GM18517 (cell line): ENCODE results near the gene FBH1.
"Not testable (repeated sequence)": the region's sequence is repeated elsewhere in the genome, so short reads cannot be mapped to it uniquely, and the experiment has no call there.

ENCODE experiments used
- ATAC-seq: cut with Tn5 transposase; IDR thresholded peaks from one replicate; pipeline ENCODE4 v1.9.1; 2021; ENCODE audit warnings: mild to moderate bottlenecking, moderate library complexity; ENCODE audit not compliant: unreplicated experiment

Gene FBH1

DNA sequence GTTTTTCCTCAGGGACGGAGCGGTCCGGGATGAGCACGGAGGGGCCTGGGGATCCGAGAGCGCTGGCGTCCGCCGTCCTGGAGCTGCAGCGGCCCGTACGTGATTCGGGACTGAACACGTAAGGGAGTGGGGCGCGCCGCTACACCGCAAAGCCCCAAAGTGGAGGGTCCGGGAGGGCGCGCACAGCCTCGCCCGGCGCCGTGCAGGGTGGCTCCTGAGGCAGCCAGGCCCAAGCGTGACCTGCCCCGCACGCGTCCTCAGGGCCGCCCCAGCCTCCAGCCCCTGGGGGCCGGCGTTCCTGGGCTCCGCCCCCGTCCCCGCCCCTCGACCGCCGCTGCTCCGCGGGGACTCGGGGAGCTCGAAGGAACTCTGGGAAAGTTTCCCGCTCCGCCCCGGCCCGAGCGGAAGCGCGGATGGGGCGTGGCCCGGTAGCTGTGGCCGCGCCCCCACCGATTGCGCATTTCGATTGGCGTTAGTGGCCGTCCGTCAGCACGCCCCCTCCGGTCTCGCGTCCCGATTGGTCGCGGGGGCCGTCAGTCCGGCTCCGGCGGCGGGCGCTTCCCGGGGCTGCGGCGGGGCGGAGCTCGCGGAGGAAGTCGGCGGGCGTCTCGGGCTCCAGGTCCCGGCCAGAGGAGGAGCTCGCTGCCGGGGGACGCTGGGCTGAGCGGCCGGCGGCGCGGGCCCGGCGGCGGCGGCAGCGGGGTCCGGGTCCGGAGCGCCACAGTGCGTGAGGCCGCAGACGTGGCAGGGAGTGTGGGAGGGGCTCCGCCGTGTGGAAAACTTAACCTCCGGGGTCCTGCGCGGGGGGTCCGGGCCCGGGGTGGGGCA is at the start of gene FBH1, which contains the start of gene ANKRD16:
FBH1 (plus strand) TSS at position 620 of the 828 bp plus-strand sequence; CDS start at position 723, 103 bp downstream.
ANKRD16 (minus strand) TSS at position 270 of the 828 bp plus-strand sequence. CDS start 539 bp downstream, outside the sequence.
- ATAC-seq = peak; percentile 83

DNA sequence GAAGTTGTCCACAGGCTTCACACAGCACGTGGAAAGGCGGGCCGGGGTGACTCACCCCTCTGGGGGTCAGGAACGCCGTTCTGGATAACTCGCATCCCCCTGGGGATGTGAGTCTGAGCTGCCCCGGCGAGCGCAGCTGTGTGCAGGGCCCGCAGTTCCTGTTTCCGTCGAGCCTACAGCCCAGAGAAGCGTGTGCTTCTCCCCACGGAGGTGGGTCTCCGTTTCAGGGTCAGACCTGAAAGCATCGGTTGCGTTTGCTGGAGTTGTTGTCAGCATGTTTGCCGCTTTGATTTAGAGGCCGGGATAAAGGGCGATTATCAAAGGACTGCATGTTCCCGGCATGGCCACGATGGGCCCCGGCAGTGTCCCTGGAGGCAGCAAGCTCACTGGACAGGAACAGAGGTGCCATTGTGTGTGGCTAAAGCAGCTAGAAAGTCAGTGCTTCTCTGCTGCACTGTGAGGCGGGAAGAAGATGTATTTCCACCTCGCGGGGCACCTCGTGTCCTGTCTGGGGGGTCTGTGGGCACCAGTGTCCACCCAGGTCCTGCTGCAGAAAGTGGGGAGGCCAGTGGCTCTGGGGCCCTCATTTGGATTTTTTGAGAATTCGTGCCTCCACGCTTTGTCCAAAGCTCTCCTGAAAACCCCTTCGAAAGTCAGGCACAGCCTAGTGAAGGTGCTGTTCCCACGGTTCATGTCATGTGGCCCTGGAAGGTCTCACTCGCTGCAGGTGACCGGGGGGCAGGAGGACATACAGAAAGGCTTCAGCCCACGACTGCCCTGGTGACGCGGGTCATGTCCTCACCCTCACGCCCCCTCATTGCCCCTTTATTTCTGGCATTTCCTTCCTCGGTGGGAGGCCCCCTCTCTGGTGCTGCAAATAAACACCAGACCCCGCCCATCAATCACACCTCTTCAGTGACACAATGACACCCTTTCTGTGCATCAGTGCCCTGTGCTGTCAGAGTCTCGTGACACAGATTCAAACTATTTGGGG is 49.4 kb upstream of the FBH1 start:
- ATAC-seq = peak; percentile 61

DNA sequence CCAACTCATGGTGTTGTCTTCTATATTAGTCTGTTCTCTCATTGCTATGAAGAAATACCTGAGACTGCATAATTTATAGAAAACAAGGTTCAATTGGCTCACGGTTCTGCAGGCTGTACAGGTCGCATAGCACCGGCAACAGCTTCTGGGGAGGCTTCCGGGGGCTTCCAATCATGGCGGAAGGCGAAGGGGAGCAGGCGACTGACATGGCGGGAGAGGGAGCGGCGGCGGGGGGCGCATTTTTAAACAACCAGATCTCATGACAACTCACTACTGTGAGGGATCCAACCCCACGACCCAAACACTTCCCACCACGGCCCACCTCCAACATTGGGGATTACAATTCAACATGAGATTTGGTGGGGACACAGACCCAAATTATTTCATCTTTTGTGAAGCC is 48.1 kb upstream of the FBH1 start:
- no peak for ATAC-seq

DNA sequence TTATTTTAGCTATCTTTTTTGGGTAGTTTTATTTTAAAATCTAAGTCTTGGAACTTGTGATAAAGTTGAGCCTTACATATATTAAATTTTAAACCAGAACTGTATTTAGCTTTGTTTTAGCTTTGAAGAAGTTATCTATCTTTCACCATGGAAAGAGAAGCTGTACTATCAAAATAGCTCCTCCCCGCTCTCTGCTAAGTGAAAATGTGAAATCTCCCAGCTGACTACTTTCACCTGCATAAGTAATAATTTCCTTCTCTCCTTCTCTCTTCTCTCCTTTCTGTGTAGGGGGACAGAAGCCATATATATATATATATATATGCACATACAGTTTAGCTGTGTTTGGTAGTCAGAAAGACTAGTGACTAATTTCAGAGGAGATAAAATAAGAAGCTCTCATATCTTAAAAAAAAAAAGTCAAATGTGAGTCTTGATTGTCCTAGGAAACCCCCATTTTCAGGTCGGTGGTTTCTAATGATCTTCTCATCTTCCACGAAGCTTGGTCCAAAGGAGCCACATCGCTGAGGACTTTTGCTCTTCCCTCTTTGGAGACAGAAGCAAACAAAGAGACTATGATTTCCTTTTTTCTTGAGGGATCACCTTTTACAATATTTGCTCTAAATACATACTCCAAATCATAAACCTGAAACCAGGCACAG is 46.2 kb upstream of the FBH1 start:
- no peak for ATAC-seq

DNA sequence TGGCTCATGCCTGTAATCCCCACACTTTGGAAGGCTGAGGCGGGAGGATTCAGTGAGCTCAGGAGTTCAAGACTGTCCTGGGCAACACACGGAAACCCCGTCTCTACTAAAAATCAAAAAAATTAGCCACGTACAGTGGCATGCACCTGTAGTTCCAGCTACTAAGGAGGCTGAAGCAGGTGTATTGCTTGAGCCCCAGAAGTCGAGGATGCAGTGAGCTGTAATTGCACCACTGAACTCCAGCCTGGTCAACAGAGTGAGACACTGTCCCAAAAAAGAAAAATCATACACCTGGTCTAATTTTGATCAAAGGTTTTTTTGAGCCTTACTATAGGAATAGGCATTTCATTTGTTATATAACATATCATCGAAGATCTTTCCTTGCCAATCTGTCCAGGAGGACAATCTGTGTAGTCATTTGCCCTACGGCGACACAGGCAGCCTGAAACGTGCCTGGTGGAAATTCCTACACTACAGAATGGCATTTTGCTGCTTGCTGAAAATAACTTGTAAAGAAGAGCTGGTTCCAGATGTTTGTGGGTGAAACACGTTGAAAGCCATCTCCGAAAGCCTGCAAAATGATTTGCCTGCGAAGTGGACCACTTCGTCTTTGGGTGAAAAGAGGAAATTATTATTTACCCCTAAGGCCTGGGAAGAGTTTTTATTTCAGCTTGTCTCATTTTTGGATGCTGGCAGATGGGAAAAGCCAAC is 45.5 kb upstream of the FBH1 start:
- ATAC-seq = no peak

DNA sequence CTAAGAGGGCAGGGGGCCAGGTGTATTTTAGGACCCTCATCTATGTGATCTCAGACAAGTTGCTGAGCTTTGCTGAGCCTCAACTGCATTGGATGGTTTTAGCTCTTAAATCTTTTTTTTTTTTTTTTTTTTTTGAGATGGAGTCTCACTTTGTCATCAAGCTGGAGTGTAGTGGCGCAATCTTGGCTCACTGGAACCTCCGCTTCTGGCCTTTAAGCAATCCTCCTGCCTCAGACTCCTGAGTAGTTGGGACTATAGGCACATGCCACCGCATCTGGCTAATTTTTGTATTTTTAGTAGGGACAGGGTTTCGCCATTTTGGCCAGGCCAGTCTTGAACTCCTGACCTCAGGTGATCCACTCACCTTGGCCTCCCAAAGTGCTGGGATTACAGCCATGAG is 43.4 kb upstream of the FBH1 start:
- not testable (repeated sequence) for ATAC-seq

DNA sequence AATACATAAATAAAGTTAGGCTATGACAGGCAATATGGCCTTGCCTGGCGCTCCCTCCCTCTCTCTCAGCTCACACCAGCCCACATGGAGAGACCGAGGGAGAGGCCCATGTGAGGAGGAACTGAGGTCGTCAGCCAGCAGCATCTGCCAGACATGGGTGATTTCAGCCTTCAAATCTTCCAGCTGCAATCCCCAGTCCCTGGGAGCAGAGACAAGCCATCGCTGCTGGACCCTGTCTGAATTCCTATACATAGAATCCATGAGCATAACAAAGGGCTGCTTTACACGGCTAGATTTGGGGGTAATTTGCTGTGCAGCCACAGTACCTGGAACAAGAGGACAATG is 35.9 kb upstream of the FBH1 start:
- ATAC-seq = no peak

DNA sequence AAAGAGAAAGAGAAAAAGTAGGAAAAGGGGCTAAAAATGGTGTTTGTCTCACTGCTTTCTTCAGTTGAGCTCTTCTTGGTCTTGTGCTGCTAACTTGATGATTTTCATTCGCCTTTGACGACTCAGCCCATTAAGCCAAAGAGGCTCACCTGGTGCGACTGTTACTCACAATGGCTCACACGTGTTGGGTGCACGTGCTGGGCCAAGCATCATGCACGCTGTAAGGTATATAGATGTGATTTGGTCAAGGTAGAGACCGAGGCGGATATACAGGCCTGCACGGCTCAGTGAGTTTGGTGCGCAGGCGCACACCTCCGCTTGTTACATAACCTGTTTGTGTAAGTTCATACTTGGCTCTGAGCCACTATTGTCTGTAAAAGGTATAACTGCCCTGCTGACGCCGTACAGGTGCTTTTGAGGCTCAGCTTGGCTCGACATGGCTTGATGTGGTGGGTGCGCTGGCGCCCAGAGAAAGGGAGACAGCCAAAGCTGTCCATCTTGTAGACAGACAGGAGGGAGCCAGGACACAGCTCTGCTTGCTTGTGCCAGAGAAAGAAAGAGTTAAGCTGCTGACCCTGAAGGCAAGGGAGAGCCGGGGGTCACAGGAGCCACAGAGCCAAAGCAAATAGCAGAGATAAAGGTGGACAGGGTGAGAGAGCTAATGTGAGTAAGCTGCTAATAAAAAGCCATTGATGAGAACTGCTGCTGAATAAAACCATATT is 33.9 kb upstream of the FBH1 start:
- ATAC-seq = no peak

DNA sequence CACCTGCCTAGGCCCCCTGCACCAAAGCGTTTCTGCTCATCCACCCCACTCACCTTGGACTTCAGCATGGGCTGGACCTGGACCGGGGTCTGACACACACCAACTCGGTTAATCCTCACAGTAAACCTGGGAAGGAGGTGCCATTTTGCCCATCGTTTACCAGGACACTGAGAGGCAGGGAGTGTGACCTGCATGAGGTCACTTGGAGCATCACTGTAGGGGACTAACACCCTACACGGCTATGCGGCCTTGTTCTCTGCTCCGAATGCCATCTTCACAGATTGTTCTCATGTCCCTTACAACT is 33.4 kb upstream of the FBH1 start:
- ATAC-seq = no peak

DNA sequence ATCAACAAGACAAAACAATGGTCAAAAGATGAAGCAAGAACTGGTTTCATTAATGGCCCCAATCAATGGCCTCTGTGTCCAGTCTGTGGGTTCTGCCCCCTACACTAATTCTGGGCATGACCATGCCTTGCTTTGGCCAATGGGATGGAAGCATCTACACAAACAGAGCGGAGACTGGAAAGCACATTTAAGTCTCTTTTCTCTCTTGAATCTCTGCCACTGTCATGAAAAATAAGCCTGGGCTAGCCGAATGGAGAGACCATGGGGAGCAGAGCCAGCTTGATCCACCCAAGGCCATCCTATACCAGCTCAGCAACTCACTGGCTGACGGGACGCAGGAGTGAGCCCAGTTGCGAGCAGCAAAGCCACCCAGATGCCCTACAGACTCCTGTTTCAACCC is 31.2 kb upstream of the FBH1 start:
- ATAC-seq = no peak

DNA sequence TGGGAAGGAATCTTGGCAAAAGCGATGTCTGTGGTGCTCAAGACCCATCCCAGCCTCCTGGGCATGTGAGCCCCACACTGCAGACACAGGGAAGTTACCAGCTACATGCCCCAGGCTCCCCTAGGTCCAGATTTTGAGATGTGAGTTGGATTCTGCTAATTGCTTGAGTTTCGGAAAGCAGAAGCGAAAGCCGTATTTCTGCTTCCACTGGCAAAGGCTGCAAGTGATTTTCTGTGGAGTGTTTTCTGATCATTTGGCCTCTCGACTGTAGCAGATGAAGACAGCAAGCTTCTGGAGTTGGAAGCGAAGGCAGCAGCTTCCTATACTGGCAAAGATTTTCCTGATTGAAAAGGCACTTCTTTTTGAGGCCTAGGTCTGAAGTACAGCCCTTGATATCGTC is 30.0 kb upstream of the FBH1 start:
- ATAC-seq = no peak

DNA sequence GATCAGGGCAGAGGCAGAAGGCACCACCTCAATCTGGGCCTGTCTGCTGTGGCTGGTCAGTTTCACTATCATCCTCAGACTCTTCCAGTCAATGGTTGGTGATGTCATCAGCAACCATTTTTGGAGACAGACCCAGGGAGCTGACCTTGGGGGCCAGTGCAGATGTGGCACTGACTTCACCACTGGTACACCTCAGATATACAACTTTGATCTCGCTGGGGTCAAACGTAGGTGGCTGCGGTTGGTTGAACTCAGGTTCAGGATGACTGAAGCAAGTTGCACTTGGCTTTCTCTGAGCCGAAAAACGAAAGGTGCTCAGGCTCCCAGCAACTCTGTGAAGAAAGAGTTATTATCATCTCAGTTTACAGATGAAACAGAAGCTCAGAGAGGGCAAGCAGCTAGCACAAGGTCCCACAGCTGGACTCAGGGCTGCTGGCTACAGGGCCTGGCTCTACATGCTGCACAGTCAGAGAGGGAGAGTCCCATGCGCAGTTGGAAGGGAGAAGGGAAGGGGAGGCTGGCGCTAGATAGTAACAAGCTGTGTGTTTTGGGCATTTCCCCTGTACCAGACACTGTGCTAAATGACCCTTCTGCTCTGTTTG is 27.6 kb upstream of the FBH1 start:
- peak; percentile 98 for ATAC-seq

DNA sequence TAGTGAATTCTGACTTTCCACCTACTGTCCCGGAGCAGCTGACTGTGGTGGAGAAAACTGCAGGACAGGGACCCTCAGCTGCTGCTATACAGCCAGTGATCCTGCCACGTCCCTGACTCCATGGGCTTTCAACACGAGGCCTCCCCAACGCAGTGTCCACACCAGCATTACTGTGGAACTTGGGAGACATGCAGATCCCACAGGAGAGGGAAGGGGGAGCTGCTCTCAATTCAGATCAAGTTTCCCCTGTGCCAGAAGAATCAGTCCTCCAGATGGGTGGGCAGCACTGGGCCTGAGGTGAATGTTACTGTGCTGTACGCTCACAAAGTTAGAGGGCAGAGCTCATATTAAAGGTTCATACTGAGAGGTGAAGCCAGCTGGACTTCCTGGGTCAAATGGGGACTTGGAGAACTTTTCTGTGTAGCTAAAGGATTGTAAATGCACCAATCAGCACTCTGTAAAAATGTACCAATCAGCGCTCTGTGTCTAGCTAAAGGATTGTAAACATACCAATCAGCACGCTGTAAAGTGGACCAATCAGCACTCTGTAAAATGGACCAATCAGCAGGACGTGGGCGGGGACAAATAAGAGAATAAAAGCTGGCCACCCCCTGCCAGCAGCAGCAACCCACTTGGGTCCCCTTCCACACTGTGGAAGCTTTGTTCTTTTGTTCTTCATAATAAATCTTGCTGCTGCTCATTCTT is 26.9 kb upstream of the FBH1 start:
- not testable (repeated sequence) for ATAC-seq

DNA sequence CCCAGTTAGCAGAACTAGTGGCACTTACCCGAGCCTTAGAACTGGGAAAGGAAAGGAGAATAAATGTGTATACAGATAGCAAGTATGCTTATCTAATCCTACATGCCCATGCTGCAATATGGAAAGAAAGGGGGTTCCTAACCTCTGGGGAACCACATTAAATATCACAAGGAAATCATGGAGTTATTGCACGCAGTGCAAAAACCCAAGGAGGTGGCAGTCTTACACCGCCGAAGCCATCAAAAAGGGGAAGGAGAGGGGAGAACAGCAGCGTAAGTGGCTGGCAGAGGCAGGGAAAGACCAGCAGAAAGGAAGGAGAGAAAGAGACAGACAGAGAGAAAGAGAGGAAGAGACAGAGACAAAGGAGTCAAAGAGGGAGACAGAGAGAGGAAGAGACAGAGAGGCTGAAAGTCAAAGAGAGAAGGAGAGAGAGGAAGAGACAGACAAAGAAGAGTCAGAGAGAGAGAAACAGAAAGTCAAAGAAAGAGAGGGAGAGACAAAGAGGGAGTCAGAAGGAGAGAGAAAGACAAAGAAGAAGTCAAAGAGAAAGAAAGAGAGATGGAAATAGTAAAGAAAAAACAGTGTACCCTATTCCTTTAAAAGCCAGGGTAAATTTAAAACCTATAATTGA is 23.5 kb upstream of the FBH1 start:
- not testable (repeated sequence) for ATAC-seq

DNA sequence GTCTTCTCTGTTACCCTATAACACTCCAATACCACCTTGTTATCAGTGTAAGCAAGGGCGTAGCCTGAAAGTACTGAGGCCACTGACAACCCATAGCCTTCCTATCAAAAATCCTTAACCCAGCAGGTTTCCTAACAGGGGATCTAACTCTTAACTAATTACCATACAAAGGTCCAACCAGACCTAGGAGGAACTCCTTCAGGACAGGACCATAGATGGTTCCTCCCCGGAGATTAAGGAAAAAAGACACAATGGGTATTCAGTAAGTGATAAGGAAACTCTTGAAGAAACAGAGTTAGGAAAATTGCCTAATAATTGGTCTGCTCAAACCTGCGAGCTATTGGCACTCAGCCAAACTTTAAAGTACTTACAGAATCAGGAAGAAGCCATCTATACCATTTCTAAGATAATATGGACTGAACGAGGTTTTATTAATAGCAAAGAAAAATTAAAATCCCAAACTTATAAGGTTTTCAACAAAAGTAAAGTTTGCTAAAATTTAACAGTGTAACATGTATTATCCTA is 22.9 kb upstream of the FBH1 start:
- not testable (repeated sequence) for ATAC-seq

DNA sequence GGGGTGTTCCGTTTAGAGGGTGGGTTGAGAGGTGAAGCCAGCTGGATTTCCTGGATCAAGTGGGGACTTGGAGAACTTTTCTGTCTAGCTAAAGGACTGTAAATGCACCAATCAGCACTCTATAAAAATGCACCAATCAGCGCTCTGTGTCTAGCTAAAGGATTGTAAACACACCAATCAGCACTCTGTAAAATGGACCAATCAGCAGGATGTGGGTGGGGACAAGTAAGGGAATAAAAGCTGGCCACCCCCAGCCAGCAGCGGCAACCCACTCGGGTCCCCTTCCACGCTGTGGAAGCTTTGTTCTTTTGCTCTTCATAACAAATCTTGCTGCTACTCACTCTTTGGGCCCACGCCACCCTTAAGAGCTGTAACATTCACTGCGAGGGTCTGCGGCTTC is 21.7 kb upstream of the FBH1 start:
- ATAC-seq = not testable (repeated sequence)

DNA sequence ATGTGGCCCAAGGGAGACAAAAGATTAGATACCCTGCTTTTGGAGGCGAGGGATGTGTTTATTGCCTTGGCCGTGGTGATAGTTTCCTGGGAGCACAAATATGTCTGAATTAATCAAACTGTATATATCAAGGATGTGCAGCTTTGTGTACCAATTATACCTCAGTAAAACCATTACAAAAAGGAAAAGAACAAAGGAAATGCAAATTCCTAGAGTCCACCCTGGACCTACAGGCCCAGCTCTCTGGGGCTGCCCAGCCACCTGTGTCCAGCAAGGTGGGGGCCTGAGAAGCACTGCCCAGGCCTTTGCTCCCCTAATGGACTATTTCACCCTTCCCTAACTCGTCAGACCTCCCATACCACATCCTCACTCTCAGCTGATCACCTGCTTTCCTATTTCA is 20.9 kb upstream of the FBH1 start:
- no peak for ATAC-seq

DNA sequence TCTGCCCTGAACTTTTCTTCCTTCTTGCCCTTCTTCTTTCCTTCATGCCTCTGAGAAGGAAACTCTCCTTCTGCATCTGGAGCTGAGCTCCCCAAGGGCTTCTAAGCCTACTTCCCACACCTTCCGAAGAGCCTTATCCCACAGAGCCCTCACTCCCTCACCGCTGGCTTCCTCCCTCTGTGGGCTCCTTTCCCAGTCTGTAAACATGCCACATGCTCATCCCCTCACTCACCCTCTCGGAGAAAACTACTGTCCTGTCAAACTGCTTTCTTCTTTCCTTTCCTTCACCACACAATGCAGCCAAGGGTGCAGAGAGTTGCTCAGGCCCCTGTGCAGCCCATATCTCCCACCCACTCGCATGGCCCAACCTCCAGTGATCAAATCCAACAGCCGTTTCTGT is 18.4 kb upstream of the FBH1 start:
- ATAC-seq = no peak
